Measurements from ENCODE around the gene KLHL28. TPM values are rescaled to one million over a fixed set of nuclear protein-coding genes. Genes with fewer than 3 reads are reported as not detected.

The KLHL28 gene
- total and polyA plus RNA-seq, 2 donors (not counting 1 experiment from before 2014, with no cell fraction given), result 6.1 to 9.7 TPM

DNA sequence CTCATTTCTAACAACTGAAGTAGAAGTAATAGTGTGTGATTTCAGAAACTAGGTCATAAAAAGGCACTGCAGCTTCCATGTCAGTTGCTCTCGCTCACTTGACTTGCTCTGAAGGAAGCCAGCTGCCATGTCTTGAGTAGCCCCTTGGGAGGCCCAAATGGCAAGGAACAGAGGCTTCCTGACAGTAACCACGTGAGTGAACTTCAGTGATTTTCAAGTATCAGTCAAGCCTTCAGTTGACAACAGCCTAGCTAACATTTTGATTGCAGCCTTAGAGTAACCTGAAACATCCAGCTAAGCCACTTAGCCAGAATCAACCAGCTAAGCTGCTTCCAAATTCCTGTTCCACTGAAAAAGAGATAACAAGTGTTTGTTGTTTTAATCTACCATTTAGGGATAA lies 26.9 kb upstream of the KLHL28 start:
- TF ChIP-seq, protein P1, sequence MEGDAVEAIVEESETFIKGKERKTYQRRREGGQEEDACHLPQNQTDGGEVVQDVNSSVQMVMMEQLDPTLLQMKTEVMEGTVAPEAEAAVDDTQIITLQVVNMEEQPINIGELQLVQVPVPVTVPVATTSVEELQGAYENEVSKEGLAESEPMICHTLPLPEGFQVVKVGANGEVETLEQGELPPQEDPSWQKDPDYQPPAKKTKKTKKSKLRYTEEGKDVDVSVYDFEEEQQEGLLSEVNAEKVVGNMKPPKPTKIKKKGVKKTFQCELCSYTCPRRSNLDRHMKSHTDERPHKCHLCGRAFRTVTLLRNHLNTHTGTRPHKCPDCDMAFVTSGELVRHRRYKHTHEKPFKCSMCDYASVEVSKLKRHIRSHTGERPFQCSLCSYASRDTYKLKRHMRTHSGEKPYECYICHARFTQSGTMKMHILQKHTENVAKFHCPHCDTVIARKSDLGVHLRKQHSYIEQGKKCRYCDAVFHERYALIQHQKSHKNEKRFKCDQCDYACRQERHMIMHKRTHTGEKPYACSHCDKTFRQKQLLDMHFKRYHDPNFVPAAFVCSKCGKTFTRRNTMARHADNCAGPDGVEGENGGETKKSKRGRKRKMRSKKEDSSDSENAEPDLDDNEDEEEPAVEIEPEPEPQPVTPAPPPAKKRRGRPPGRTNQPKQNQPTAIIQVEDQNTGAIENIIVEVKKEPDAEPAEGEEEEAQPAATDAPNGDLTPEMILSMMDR (conservative IDR thresholded peaks at IDR 0.05 in 1 of 2, IDR thresholded peaks at IDR 0.05 in 1 of 2; ENCODE audit: low read depth in 1 of 2, low read length in 2 of 2), result no peak
- no peak for TF ChIP-seq EZH2 (IDR thresholded peaks at IDR 0.05; ENCODE audit: low read length, missing control alignments)
- Histone ChIP-seq H4K20me1 (ENCODE audit: control insufficient read depth, extremely low read depth, insufficient read depth, low read length) (no peaks in the 10 kb centered on the region), H3K4me3 (replicated peaks in 1 of 4; ENCODE audit: control extremely low read depth in 1 of 4, insufficient read depth in 1 of 4, low read depth in 3 of 4, low read length in 4 of 4) (no peak overlapping the region), H3K27ac (ENCODE audit: insufficient read depth, low read length) (no peak overlapping the region), H3K36me3 (ENCODE audit: control insufficient read depth, insufficient read depth, low read length) (no peaks in the 10 kb centered on the region), H3K27me3 (ENCODE audit: control insufficient read depth, insufficient read depth, low read length) (no peaks in the 10 kb centered on the region), H3K79me2 (ENCODE audit: control insufficient read depth, insufficient read depth, low read length) (no peaks in the 10 kb centered on the region), H3K9ac (ENCODE audit: insufficient read depth, low read length) (no peak overlapping the region), H3K9me3 (ENCODE audit: control insufficient read depth, insufficient read depth, low read depth, low read length) (no peaks in the 10 kb centered on the region), H2AFZ (ENCODE audit: low read length) (no peak overlapping the region), H3K4me2 (ENCODE audit: extremely low read depth, insufficient read depth, low read length) (no peak overlapping the region), H3K4me1 (ENCODE audit: control insufficient read depth, extremely low read depth, insufficient read depth, low read length) (no peaks in the 10 kb centered on the region)
- no peak for DNase-seq (ENCODE audit: low read depth in 2 of 2)

DNA sequence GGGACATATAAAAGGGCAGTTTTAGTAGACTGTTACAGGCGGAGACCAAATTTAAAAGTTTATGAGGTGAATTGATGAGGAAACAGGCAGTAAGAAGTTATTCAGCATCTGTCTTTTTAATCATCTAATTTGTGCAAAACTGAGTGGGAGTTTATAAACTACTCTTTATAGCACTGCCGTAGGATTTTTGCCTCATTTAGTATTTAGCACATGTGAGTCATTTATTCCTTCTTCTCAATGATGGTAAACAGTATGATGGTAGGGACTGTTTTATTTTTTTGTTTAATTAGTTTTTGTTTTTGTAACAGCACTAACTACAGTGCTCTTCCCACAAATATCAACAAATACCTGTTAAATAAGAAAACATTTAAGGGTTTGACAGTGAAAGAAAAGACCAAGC lies 20.8 kb upstream of the KLHL28 start:
- H3K9ac ChIP-seq (ENCODE audit: insufficient read depth, low read length), result no peak overlapping the region
- H3K4me2 ChIP-seq (ENCODE audit: extremely low read depth, insufficient read depth, low read length), result no peak overlapping the region
- H2AFZ ChIP-seq (ENCODE audit: low read length), result no peak overlapping the region
- no peaks in the 10 kb centered on the region for H3K4me1 ChIP-seq (ENCODE audit: control insufficient read depth, extremely low read depth, insufficient read depth, low read length)
- H3K79me2 ChIP-seq (ENCODE audit: control insufficient read depth, insufficient read depth, low read length), result no peaks in the 10 kb centered on the region
- TF ChIP-seq EZH2 (IDR thresholded peaks at IDR 0.05; ENCODE audit: low read length, missing control alignments), result no peak
- TF ChIP-seq, protein P1 (conservative IDR thresholded peaks at IDR 0.05 in 1 of 2, IDR thresholded peaks at IDR 0.05 in 1 of 2; ENCODE audit: low read depth in 1 of 2, low read length in 2 of 2), result no peak
- H4K20me1 ChIP-seq (ENCODE audit: control insufficient read depth, extremely low read depth, insufficient read depth, low read length), result no peaks in the 10 kb centered on the region
- DNase-seq (ENCODE audit: low read depth in 2 of 2), result peak in 1 of 2 donors; percentile 19
- H3K27ac ChIP-seq (ENCODE audit: insufficient read depth, low read length), result no peak overlapping the region
- H3K4me3 ChIP-seq (replicated peaks in 1 of 4; ENCODE audit: control extremely low read depth in 1 of 4, insufficient read depth in 1 of 4, low read depth in 3 of 4, low read length in 4 of 4), result no peak overlapping the region
- H3K36me3 ChIP-seq (ENCODE audit: control insufficient read depth, insufficient read depth, low read length), result no peaks in the 10 kb centered on the region
- H3K9me3 ChIP-seq (ENCODE audit: control insufficient read depth, insufficient read depth, low read depth, low read length), result no peaks in the 10 kb centered on the region
- no peaks in the 10 kb centered on the region for H3K27me3 ChIP-seq (ENCODE audit: control insufficient read depth, insufficient read depth, low read length)

DNA sequence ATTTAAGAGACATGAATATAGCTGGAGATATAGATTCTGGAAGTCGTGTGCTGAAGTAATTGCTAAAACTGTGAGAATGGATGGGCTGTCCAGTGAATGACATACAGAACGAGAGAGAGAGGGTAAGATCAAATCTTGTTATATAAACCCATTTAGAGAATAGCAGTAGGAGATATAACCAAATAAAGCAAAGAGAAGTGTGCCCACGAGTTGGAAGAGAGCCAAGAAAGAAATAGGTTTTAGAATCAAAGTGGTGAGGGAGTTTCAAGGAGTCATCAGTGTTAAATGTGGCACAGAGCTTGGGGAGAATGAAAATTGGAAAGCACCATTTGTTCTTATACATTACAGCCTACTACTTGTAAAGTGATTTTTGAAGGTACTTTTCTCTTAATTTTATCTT lies 19.5 kb upstream of the KLHL28 start:
- Histone ChIP-seq H3K27ac (ENCODE audit: insufficient read depth, low read length) (no peak overlapping the region), H3K27me3 (ENCODE audit: control insufficient read depth, insufficient read depth, low read length) (no peaks in the 10 kb centered on the region), H3K79me2 (ENCODE audit: control insufficient read depth, insufficient read depth, low read length) (peaks cover 2% of the 10 kb centered on the region), H3K4me2 (ENCODE audit: extremely low read depth, insufficient read depth, low read length) (no peak overlapping the region), H3K4me3 (replicated peaks in 1 of 4; ENCODE audit: control extremely low read depth in 1 of 4, insufficient read depth in 1 of 4, low read depth in 3 of 4, low read length in 4 of 4) (no peak overlapping the region), H3K4me1 (ENCODE audit: control insufficient read depth, extremely low read depth, insufficient read depth, low read length) (no peaks in the 10 kb centered on the region), H3K36me3 (ENCODE audit: control insufficient read depth, insufficient read depth, low read length) (no peaks in the 10 kb centered on the region), H3K9ac (ENCODE audit: insufficient read depth, low read length) (no peak overlapping the region), H3K9me3 (ENCODE audit: control insufficient read depth, insufficient read depth, low read depth, low read length) (no peaks in the 10 kb centered on the region), H2AFZ (ENCODE audit: low read length) (no peak overlapping the region), H4K20me1 (ENCODE audit: control insufficient read depth, extremely low read depth, insufficient read depth, low read length) (no peaks in the 10 kb centered on the region)
- TF ChIP-seq, protein P1 (conservative IDR thresholded peaks at IDR 0.05 in 1 of 2, IDR thresholded peaks at IDR 0.05 in 1 of 2; ENCODE audit: low read depth in 1 of 2, low read length in 2 of 2), result no peak
- no peak for TF ChIP-seq EZH2 (IDR thresholded peaks at IDR 0.05; ENCODE audit: low read length, missing control alignments)
- DNase-seq (ENCODE audit: low read depth in 2 of 2), result no peak
